ENCODE measurements around the gene SYNPR.

- TF ChIP-seq CTCF (IDR thresholded peaks at IDR 0.05) (no peak), POLR2A (IDR thresholded peaks at IDR 0.05) (no peak)
Observed at GRCh38 chr3:63642488-63642887, 364.4 kb downstream of the SYNPR start.
